ENCODE results near the gene PLK3. TPM values are rescaled to one million over a fixed set of nuclear protein-coding genes. Genes with fewer than 3 reads are reported as not detected.

PLK3 gene
- polyA plus RNA-seq, 1 experiment: 45.9 TPM

DNA sequence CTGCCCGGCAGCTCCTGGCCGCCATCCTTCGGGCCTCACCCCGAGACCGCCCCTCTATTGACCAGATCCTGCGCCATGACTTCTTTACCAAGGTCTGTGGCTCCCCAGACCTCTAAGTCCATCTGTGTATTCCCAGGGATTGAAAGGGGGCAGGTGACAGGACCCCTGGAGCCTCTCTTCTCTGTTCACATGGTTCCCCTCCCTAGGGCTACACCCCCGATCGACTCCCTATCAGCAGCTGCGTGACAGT lies 2.8 kb downstream of the PLK3 start:
- ChIA-PET POLR2A (no interaction called here), CTCF (interaction anchor here (0.6 to 0.7 kb wide), 2 partner anchors 9 to 74 kb away, joined by 3 read pairs; no protein-coding TSS in a partner anchor)
- TF ChIP-seq, protein P1, sequence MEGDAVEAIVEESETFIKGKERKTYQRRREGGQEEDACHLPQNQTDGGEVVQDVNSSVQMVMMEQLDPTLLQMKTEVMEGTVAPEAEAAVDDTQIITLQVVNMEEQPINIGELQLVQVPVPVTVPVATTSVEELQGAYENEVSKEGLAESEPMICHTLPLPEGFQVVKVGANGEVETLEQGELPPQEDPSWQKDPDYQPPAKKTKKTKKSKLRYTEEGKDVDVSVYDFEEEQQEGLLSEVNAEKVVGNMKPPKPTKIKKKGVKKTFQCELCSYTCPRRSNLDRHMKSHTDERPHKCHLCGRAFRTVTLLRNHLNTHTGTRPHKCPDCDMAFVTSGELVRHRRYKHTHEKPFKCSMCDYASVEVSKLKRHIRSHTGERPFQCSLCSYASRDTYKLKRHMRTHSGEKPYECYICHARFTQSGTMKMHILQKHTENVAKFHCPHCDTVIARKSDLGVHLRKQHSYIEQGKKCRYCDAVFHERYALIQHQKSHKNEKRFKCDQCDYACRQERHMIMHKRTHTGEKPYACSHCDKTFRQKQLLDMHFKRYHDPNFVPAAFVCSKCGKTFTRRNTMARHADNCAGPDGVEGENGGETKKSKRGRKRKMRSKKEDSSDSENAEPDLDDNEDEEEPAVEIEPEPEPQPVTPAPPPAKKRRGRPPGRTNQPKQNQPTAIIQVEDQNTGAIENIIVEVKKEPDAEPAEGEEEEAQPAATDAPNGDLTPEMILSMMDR (IDR thresholded peaks at IDR 0.05; ENCODE audit: insufficient read depth, low read depth, low read length): no peak
- no peak for DNase-seq (ENCODE audit: low read depth)
- H3K4me3 ChIP-seq (ENCODE audit: low read depth, low read length): no peak overlapping the region
- H3K27me3 ChIP-seq (ENCODE audit: control insufficient read depth, insufficient read depth, low read length): no peaks in the 10 kb centered on the region
- H3K36me3 ChIP-seq (ENCODE audit: control insufficient read depth, insufficient read depth, low read length): peaks cover 37% of the 10 kb centered on the region

DNA sequence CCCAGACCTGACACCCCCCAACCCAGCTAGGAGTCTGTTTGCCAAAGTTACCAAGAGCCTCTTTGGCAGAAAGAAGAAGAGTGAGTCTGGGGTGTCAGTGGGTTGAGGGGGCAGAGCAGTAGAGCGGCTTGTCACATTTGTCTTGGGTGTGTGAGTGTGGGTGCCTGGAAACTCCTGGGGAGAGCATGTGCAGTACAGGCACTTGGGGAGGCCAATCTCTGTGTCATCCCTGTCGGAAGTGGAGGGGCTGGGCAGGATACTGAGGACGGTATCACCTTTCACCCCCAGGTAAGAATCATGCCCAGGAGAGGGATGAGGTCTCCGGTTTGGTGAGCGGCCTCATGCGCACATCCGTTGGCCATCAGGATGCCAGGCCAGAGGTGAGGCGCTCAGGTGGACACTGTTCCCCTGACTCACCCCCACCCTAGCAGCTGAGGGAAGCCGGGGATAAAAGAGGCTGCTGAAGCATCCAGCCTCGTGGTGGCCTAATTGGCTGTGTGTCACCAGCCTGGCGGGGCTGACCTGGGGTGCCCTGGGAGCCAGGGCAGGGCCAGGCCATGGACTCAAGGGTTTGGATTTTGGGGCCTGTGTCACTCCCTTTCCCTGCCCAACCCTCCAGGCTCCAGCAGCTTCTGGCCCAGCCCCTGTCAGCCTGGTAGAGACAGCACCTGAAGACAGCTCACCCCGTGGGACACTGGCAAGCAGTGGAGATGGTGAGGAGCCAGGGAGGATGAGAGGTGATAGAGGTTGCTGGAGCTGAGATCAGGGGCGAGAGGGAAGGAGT lies 3.3 kb downstream of the PLK3 start:
- H3K36me3 ChIP-seq (ENCODE audit: control insufficient read depth, insufficient read depth, low read length): peaks cover 37% of the 10 kb centered on the region
- TF ChIP-seq, protein P1 (IDR thresholded peaks at IDR 0.05; ENCODE audit: insufficient read depth, low read depth, low read length): no peak
- POLR2A ChIA-PET: no interaction called here
- H3K27me3 ChIP-seq (ENCODE audit: control insufficient read depth, insufficient read depth, low read length): no peaks in the 10 kb centered on the region
- no peak overlapping the region for H3K4me3 ChIP-seq (ENCODE audit: low read depth, low read length)
- DNase-seq (ENCODE audit: low read depth): no peak
- CTCF ChIA-PET: no interaction called here

- CTCF ChIA-PET: interaction anchor here (1.3 kb wide), 1 partner anchor 14 kb away, joined by 7 read pairs; no protein-coding TSS in a partner anchor
- no peak for DNase-seq (ENCODE audit: low read depth)
- H3K36me3 ChIP-seq (ENCODE audit: control insufficient read depth, insufficient read depth, low read length): peaks cover 37% of the 10 kb centered on the region
Observed at GRCh38 chr1:44805311-44806024, 5.3 kb downstream of the PLK3 start.

GRCh38 chr1:44806025-44806703 lies 6.0 kb downstream of the PLK3 start:
- no peak overlapping the region for H3K4me3 ChIP-seq (ENCODE audit: low read depth, low read length)
- H3K27me3 ChIP-seq (ENCODE audit: control insufficient read depth, insufficient read depth, low read length): no peaks in the 10 kb centered on the region
- peaks cover 37% of the 10 kb centered on the region for H3K36me3 ChIP-seq (ENCODE audit: control insufficient read depth, insufficient read depth, low read length)

More at GRCh38 chr1:44805311-44806024, 5.3 kb downstream of the PLK3 start:
- TF ChIP-seq, protein P1 (IDR thresholded peaks at IDR 0.05; ENCODE audit: insufficient read depth, low read depth, low read length): 0 out of 2 replicates have a peak, but pooled peaks have one; percentile 3
- no peaks in the 10 kb centered on the region for H3K27me3 ChIP-seq (ENCODE audit: control insufficient read depth, insufficient read depth, low read length)
- H3K4me3 ChIP-seq (ENCODE audit: low read depth, low read length): no peak overlapping the region
- POLR2A ChIA-PET: no interaction called here

More at GRCh38 chr1:44806025-44806703, 6.0 kb downstream of the PLK3 start:
- DNase-seq (ENCODE audit: low read depth): no peak
- POLR2A ChIA-PET: no interaction called here
- TF ChIP-seq, protein P1 (IDR thresholded peaks at IDR 0.05; ENCODE audit: insufficient read depth, low read depth, low read length): no peak
- CTCF ChIA-PET: interaction anchor here (0.6 to 1.3 kb wide), 3 partner anchors 8 to 13 kb away, joined by 3 to 7 read pairs (median 5); no protein-coding TSS in a partner anchor
